ENCODE data around the gene MOGAT2.

- no peak for TF ChIP-seq ELF1 (IDR thresholded peaks at IDR 0.05; ENCODE audit: borderline replicate concordance, low read depth)
- TF ChIP-seq CTCF (IDR thresholded peaks at IDR 0.05 in 2 of 3, conservative IDR thresholded peaks at IDR 0.05 in 1 of 3; ENCODE audit: borderline replicate concordance in 1 of 3, insufficient read depth in 1 of 3, low read depth in 2 of 3, low read length in 2 of 3): peak; percentile 80 to 93 (median 93)
- TF ChIP-seq ZNF274 (IDR thresholded peaks at IDR 0.05; ENCODE audit: low read depth, low read length): no peak
- TF ChIP-seq POLR2AphosphoS5 (IDR thresholded peaks at IDR 0.05; ENCODE audit: low read depth, low read length): no peak
- TF ChIP-seq POLR2A (IDR thresholded peaks at IDR 0.05; ENCODE audit: borderline replicate concordance, extremely low read depth, insufficient read depth, insufficient read length): no peak
- TF ChIP-seq RAD21 (IDR thresholded peaks at IDR 0.05; ENCODE audit: low read depth): peak; percentile 67
These were observed 11.3 kb upstream of the MOGAT2 start for GRCh38 chr11:75706260-75706729.
